GM18511 (cell line): ENCODE results near the gene TMEM170B.

Source experiments
- ATAC-seq: cut with Tn5 transposase; IDR thresholded peaks from one replicate; pipeline ENCODE4 v1.9.1; 2021; ENCODE audit warnings: mild to moderate bottlenecking, moderate library complexity; ENCODE audit not compliant: unreplicated experiment

The TMEM170B gene

DNA sequence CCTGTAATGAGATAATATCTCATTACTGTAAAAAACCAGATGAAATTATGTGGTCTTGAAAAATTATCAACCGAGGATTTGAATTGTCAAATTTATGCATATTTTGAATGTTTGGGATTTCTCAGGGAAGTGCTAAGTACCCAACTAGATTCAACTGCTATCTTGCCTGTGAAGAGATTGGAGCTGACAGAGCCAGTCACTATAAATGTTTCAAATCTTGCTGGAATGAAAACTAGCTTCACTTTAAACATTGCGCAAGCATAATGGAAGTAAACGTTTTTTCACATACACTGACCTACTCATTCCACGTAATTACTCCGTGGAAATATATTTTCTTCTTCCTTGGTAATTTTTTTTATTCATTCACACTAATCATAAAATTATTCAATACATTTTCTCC, 46.7 kb downstream of the TMEM170B start:
- ATAC-seq: no peak

DNA sequence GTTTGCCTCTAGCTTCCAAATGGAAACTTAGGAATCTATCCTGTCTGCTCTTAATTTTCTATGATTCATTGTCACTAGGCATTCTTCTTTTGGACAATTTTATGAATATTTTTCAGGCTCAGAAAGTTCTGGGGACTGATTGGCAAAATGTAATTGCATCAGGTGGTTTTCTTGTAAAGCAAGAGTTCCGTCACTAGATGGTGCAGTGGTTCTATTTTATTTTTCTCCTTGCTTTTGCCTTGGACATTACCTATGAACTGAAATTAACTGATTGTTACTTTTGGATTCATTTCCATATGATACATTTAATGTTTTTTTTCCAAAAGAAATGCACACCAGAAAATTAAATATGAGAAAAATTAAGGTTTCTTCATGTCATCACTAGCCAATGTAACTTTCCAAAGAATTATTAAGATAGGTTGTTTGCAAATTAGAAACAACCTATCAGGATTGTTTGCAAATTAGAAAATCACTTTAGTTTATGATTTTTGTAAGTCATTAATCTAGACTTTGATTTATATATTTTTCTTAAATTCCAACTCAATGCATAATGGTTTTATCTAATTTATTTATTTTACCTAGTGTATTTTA, 48.0 kb downstream of the TMEM170B start:
- no peak for ATAC-seq

DNA sequence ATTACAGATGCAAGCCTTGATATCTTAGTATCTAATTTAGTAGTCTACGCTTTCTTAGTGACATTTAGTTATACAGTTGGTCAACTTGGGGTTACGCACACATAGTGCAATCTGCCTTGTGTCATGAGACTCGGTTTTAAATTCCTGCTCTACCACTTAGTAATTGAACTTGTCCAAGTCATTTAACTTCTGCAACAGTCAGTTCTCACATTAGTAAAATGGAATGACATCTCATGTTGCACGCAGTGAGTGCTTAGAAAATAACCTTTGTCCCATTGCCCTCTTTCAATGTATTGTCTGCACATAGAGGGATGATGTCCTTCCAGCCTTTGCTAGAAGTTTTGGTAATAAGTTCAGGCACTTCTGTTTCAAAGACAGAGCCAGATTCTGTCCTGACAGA, 48.6 kb downstream of the TMEM170B start:
- ATAC-seq: no peak

DNA sequence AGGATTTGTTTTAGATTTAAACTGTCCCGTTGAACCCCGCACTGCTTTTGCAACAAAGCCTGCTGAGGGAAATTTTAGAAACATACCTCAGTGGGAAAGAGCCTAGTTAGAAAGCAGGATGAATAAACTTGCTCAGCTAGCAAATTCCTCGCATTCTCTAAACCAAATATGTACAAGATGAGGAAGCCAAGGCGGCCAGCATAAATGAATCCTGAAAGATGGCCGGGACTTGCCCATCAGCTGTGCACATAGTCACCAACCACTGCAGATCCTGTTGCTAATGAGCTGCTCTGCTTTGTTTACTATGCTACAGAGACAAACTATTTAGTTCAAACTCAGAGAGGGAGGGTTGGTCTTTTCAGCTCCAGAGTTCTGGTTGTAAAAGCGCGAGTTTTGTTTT, 49.0 kb downstream of the TMEM170B start:
- no peak for ATAC-seq

DNA sequence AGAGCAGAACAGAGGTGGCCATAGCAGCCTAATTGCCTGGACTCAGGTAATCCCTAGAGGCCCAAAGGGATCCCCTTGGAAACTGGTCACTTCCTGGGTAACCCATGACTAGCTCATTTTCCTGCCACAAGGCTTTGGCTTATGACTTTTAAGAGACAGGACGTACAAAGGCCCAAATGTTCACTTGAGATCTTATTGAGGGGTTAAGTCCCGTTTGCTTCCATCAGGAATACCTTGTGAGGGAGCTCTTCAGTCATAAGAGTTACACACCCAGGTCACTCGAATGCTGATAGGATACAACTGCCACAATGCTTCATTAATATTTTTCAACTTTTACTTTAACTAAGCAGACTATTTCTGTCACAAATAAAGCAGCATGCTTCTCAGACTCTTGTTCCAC, 51.7 kb downstream of the TMEM170B start:
- ATAC-seq: no peak

DNA sequence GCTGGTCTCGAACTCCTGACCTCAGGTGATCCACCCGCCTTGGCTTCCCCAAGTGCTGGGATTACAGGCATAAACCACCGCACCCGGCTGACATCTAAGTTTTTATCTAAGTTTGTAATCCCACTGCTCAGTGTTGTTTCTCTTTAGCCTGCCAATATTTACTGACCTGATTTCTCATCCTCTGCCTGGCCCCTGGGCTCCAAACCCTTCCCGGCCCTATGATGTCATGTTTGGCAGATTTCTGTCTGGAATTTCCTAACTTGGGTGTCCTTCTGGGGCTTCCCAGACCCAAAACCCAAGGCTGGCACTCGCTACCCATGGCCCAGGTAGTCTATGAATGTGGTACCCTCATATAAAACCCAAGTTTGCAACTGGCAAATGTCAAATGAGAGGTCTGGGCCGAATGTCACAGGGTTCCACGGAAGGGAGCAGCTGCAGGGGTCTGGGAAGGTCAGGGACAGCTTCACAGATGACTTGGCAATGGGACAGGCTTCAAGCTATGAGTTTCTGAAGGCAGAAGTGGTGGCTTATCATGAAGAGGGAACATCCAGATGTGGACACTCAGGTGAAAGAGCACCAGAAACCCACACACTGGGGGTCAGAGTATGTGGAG, 54.9 kb downstream of the TMEM170B start:
- ATAC-seq: no peak

DNA sequence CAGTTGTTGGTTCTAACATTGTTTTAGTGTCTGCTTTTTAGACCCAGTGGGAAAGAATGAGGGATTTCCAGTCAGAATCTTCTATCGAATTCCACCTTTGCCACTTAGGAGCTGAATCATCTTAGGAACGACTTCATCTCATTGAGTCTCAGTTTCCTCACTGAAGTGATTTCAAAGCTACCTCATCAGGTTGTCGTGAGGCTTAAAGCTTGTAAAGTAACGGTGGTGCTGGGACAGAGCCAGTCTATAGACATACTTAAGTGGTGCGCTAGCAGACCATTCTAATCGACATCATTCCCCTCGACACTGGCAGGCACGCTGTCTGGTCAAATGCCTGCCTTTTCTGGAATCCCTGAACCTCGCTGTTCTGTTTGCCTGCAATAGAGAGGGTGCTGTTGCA, 55.5 kb downstream of the TMEM170B start:
- ATAC-seq: no peak

DNA sequence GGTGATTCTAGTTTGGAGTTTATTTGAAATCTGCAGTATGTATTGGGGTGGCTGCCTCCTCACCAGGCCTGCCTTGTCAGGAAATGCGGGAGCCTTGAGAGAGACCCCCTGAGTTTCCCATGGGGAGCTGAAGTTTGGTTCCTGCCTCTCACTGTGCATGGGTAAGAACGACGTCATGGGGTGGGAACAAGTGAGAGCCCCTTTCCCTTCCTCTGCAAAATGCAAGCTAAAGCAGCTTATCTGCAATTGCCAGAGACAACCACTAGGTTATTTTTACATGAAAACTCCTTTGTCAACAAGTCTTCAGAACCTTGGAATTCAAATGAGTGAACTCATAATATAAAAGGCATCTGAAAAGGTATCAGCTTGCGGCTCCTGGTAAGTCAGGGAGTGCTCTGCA, 58.4 kb downstream of the TMEM170B start:
- no peak for ATAC-seq

DNA sequence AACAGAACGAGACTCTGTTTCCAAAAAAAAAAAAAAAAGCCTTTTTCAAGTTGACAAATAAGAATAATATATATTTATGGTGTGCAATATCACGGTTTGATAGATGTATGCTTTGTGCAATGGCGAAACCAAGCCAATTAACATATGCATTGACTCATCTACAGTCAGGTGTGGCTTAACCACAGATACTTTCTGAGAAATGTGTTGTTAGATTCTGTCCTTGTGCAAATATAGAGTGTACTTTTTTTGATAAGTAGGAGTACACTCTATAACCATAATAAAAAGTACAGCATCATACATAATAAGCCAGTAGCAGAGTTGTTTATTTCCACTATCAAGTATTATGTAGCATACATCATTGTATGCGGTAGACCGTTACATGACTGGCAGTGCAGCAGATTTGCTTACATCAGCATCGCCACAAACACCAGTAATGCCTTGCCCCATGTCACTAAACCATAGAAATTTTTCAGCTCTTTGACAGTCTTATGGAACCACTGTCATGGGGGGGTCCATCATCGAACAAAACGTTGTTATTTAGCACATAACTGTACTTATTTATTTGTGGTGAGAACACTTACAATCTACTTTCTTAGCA, 59.2 kb downstream of the TMEM170B start:
- no peak for ATAC-seq

DNA sequence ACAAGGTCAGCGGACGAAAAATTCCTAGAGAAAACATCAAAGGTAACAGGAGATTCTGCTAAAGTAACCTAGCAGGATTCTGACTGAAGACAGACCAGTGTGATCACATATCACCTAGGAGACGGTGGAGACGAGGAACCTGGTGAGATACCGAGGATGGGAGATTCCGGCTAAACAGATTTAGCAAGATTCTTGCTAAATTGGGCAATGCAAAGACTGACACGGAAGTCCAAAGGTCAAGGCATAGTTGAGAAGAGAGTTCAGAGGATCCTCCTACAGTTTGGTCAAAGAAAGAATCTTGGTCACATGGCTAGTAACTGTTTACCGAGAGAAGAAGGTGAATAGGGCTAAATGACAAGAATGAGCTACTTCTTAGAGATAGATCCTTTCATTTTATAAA, 61.1 kb downstream of the TMEM170B start:
- ATAC-seq: no peak

DNA sequence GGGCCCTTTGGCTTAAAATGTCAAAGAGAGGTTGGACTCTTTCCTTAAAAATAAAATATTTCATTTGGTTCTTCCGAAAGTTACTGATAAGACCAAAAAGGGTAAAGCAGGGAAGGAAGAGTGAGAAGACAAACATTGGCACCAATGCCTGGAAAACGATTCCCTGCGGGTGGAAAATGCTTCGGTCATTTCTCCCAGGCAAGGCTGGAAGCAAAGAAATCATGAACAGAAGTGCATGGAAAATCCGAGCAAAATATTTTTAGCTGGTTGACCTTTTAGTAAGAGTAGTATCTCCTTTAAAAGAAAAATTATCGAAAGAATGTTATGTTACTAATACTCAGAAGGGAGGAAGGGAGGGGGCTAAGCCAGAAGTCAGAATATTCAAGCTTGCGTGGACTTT, 62.7 kb downstream of the TMEM170B start:
- ATAC-seq: no peak

DNA sequence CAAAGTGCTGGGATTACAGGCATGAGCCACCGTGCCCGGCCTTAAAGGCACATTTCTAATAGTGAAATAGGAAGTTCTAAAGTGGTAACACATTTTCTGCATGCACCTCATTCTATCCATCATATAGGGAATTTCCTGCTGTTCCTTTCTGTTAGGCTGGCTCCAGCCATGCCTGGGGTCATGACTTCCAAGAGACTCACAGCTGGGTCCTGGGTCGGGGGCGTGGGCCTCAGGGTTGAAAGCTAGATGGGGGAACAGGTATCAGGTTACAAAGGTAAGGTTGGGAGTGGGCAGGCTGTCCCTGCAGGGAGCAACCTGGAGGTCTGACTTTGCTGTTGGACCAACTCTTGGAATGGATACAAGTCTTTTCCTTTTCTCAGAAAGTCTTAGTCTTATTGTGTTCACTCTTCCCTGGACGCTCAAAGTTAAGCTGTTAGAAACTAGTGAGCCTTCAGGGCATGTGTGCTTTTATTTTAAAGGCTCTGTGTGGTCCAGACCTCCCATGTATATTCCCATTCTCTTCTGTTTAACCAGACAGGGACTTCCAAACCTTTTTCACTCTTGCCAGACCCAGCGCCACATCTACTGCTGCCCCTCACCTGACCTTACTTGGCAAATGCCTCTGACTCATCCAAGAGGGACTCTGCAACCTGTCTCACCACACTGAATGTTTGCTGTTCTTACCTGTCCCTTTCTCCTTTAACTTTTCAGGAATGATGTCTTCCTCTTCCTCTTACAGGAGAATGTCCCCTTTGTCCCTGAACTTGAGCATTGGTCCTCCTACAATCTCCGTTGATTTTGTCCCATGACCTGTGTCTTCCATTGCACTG, 64.4 kb downstream of the TMEM170B start:
- no peak for ATAC-seq

DNA sequence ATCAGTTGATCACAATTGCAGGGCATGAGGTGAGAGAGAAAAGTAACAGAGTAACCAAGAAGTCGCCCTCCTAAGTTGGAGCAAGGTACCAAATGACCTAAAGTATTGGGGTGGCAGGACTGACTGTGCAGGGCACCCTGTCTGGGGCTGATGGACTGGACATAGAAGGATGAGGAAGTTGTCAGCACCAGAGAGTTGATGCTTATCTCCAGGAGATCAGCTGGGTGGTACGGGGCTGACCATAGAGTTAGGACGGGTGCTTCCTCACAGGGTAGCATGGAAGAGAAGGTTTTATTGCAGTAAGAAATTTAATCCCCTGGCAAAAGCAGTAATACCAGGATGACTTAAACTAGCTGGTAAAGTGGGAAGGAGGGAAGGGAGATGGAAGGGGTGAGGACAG, 66.7 kb downstream of the TMEM170B start:
- no peak for ATAC-seq

DNA sequence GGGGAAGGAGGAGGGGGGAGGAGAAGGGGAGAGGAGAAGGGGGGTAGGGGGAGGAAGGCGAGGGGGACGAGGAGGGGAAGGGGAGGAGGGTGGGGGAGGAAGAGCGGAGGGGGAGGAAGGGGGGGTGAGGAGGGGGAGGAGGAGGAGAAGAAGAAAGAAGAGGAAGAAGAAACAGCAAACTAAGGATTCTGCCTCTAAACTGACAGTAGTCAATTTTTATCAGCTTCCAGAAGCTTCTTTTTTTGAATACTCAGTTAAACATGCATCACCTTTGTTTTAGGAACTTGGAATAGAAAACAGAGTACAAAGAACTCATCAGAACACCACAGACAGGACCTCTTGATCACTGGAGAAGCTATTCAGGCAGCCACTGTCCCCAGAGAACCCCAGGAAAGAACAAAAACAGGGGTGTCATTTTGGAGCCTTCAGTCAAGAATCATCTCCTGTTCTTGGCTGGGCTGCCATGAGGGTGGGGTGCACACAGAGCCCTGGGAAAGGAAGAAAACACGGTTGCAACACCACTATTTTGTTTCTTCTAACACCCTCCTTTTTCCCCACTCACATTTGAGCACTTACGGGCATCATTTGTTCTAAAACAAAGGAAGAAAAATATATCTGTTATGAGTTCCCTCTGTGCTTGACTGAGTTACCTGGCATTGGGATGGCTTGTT, 67.4 kb downstream of the TMEM170B start:
- ATAC-seq: no peak

DNA sequence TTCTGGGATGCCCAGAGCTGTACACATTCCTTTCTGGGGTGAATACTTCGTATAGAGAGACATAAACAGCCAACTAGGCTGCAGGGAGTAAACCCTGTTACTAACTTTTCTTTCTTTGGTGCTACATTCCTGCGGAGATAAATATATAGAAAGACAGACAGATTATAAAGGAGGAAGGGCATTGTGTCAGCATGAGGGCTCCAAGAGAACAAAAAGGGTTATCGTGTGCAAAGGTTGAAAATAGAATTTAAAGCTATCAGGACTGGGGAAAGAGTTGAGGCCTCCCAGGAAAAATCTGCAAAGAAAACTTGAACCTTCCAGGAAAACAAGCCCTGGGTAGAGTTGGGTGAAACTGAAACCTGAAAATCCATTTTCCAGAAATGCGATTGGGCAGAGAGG, 68.0 kb downstream of the TMEM170B start:
- ATAC-seq: no peak

DNA sequence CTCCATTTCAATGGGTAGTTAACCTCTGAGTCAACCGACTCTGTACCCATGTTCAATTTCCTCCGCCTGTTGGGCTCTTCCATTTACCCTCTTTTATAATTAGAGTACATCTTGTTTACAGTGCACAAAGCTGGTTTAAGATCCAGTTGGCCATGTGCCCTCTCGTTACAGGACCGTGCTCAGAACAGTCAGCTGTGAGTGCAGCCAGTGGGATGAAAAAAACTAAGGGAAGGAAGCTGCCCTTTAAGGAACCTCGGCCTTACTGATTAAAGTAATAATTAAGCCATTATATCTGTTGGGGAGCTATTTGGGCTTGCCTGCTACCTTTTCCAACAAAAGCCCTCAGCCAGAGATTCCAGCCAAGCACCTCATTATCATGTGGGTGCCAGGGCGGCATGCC, 68.8 kb downstream of the TMEM170B start:
- ATAC-seq: no peak

DNA sequence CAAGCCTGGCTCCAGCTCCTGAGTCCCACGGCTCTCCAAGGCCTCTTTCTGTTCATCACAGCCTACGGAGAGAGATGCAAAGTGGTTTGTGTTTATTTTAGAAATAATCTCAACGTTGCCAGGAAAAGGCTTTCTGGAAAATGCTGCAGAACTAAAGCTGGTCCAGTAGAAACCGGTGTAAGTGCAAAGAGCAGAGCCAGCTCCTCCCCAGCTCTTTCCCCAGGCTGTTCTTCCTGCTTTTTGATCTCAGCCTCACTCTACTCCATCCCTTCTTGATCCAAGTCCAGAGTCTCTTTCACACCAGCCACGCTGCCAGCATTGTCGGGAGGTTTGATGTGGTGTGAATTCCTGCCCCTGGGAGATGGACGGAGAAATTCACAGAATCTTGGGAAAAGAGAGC, 69.8 kb downstream of the TMEM170B start:
- ATAC-seq: no peak

DNA sequence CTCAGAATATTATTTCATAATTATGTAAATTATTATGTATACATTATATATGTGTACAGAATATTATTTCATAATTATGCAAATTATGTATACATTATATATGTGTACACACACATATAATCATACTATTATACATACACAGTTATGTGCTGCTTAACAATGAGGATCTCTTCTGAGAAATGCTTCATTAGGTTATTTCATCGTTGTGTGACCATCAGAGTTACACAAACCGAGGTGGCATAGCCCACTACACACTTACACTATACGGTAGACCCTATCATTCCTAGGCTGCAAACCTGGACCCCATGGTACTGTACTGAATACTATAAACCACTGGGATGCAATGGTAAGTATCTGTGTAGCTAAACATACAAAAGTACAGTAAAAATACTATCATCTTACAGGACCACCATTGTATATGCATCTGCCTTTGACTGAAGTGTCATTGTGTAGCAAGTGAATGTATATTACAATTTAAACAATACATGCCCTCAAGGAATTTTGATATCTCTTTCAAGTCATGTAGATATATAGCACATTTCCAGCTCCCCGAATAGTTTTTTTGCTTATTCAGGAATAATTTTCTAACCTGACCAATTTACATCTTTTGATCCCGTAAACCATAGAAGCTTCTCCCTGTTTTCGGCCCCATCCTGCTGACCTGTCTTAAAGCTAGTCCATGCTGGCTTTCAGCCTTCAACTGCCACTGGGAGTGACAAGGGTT, 71.2 kb downstream of the TMEM170B start:
- no peak for ATAC-seq

DNA sequence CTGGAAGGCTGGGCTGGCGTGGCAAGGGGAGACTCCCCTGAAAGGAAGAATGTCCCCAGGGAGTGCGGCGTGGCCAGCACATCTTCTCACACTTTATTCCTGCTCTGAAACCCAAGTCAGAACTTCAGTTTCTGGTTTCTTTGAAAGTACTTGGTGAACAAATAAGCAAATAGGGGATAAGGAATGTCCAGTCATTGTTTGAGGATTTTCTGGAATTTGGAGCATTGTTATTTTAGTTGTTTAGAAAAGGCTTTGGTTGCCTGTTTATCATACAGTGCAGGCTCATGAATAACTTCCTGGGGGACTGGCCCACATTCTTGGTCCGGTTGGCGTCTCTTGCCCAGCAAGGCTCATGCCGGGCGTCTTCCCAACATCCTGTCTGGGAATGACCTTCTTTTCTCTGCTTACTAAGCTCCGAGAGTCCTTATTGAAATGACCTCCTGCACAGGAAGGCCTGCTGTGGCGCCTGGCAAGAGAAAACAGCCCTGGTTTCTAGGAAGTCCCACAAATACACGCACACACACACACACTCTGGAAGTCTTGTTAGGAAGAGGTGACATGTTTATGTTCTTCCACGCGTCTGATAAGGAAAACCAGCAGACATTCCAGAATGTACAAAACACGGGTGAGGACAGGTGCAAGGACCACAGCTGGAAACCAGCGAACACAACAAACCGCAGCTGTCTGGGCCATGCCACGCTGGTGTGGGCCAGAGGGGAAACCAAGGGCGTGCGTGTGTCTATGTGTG, 71.9 kb downstream of the TMEM170B start:
- no peak for ATAC-seq

DNA sequence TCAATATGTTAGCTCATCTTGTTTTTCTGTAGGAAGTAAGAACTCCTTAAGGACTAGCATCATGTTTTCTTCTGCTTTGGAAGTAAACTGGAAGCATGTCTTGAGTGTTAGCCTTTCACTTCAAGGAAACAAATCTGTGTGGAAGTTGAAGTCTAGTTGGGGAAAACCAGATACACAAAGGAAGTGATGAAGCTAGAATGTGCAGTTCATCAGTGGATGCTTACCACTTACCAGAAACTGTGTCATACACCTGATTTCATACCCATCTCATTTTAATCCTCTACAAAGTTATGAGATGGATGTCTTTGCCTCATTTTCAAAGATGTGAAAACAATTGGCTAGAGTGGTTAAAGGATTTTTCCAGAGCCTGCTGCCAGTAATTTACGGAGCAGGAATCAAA, 75.8 kb downstream of the TMEM170B start:
- no peak for ATAC-seq
